Panc1 (cell line): Measurements from ENCODE around the gene DMRT3. TPM values are rescaled to one million over a fixed set of nuclear protein-coding genes. Genes with fewer than 3 reads are reported as not detected.

Experiments used
- ATAC-seq: fragments of 200-7000 bp; cut with Tn5 transposase; 2 replicates; pipeline ENCODE4 v1.9.1; 2020; ENCODE audit warnings: mild to moderate bottlenecking, moderate library complexity
- BruUV-seq: library from RNA; stranded (reverse); fragments of 400-500 nt; replicated peaks from 2 replicates; lab custom pipeline; 2021; lab: Mats Ljungman, UMichigan
- CTCF ChIA-PET: fragments of 300-600 bp; sonication (Branson Sonifier 250); formaldehyde crosslinking; loops from one replicate; lab custom pipeline; 2022; ENCODE audit warnings: antibody characterized with exemption; lab: Charles Lee
- POLR2A ChIA-PET: fragments of 300-600 bp; sonication (Branson Sonifier 250); formaldehyde crosslinking; loops from one replicate; lab custom pipeline; 2022; ENCODE audit warnings: antibody characterized with exemption; lab: Charles Lee
- DNase-seq: peaks from one replicate; pipeline ENCODE4 v3.0.0-alpha.2; 2010; ENCODE audit warnings: low read depth, low spot score
- H3K27ac ChIP-seq: 2 replicates; pipeline ENCODE4 v1.5.1; 2011; ENCODE audit warnings: mild to moderate bottlenecking, low read length, inconsistent platforms
- H3K27me3 ChIP-seq: fragments of 200-500 bp; sonication (Bioruptor generic); 2 replicates; pipeline ENCODE4 v1.6.0; 2014; ENCODE audit warnings: low read length, inconsistent platforms; ENCODE audit not compliant: control insufficient read depth, insufficient read depth
- H3K36me3 ChIP-seq: fragments of 200-500 bp; sonication (Bioruptor generic); 2 replicates; pipeline ENCODE4 v1.5.1; 2014; ENCODE audit warnings: inconsistent platforms, mild to moderate bottlenecking, low read length, moderate library complexity; ENCODE audit not compliant: control insufficient read depth, insufficient read depth
- H3K4me1 ChIP-seq: 2 replicates; pipeline ENCODE4 v1.5.1; 2011; ENCODE audit warnings: inconsistent platforms, mild to moderate bottlenecking, low read length, moderate library complexity; ENCODE audit not compliant: control insufficient read depth, insufficient read depth
- H3K4me3 ChIP-seq, 2 experiments: 2 replicates each; pipeline ENCODE4 v1.5.1; 2011 to 2012; ENCODE audit warnings: low read depth in 2 of 2, low read length in 2 of 2, mild to moderate bottlenecking in 2 of 2, inconsistent platforms in 1 of 2, moderate library complexity in 1 of 2
- H3K9me3 ChIP-seq: fragments of 200-500 bp; sonication (Bioruptor generic); 2 replicates; pipeline ENCODE4 v1.5.1; 2014; ENCODE audit warnings: low read depth, mild to moderate bottlenecking, inconsistent platforms, low read length, moderate library complexity; ENCODE audit not compliant: control insufficient read depth, insufficient read depth
- CTCF ChIP-seq: fragments of 450-650 bp; IDR thresholded peaks from 2 replicates; pipeline ENCODE4 v1.5.1; 2017; ENCODE audit warnings: mild to moderate bottlenecking
- POLR2AphosphoS5 ChIP-seq: IDR thresholded peaks from 2 replicates; pipeline ENCODE4 v1.6.1; 2012; ENCODE audit warnings: mild to moderate bottlenecking, low read depth, low read length, moderate library complexity
- REST ChIP-seq, 2 experiments: IDR thresholded peaks; 2 replicates each; pipeline ENCODE4 v1.6.1; 2011 to 2012; ENCODE audit warnings: low read depth in 2 of 2, control low read depth in 1 of 2, low read length in 1 of 2, mild to moderate bottlenecking in 1 of 2, moderate library complexity in 1 of 2; ENCODE audit not compliant: insufficient read depth in 1 of 2
- SIN3A ChIP-seq: IDR thresholded peaks from 2 replicates; pipeline ENCODE4 v1.6.1; 2012; ENCODE audit warnings: low read depth, mild to moderate bottlenecking, low read length, moderate library complexity, borderline replicate concordance; ENCODE audit not compliant: insufficient read depth
- TCF7L2 ChIP-seq: IDR thresholded peaks from 2 replicates; pipeline ENCODE4 v1.6.1; 2011; ENCODE audit warnings: mild to moderate bottlenecking, low read depth, low read length, inconsistent platforms
- in situ Hi-C: cut with HindIII; loops from 2 replicates; pipeline ENCODE4 v1.10.0; 2016; ENCODE audit warnings: low sequenced_read_pairs, low pct_unique_long_range_greater_than_20kb
- intact Hi-C: fragments of 100-400 bp; cut with micrococcal nuclease; formaldehyde crosslinking; loops from one replicate; pipeline ENCODE4 v1.10.0; 2022; ENCODE audit not compliant: unreplicated experiment
- total RNA-seq: library from RNA; stranded (reverse); gene quantifications from one replicate; pipeline ENCODE4 v1.2.1, GENCODE V29; 2021; ENCODE audit not compliant: unreplicated experiment

Gene DMRT3
- total RNA-seq, 1 experiment from 2014 or later: not detected

- no peak overlapping the region for H3K27ac ChIP-seq
- ATAC-seq: no peak
- BruUV-seq: no TSS peak
- no peaks in the 10 kb centered on the region for H3K36me3 ChIP-seq
- H3K27me3 ChIP-seq: no peaks in the 10 kb centered on the region
- no peak for DNase-seq
- H3K9me3 ChIP-seq: no peaks in the 10 kb centered on the region
- in situ Hi-C loops: no loop called here
- intact Hi-C loops: no loop called here
- ChIA-PET POLR2A (no interaction called here), CTCF (no interaction called here)
- no peak overlapping the region for H3K4me3 ChIP-seq
- TF ChIP-seq TCF7L2: no peak
- no peak for TF ChIP-seq REST (IDR thresholded peaks at IDR 0.05; ENCODE audit: insufficient read depth in 1 of 2, low read depth in 2 of 2, low read length in 1 of 2)
- TF ChIP-seq SIN3A: no peak
- TF ChIP-seq POLR2AphosphoS5: no peak
- TF ChIP-seq CTCF: no peak
- H3K4me1 ChIP-seq: no peaks in the 10 kb centered on the region
Observed at GRCh38 chr9:970151-970996, 6.1 kb upstream of the DMRT3 start.

- DNase-seq (no peak), ATAC-seq (no peak)
- no TSS peak for BruUV-seq
- H3K27me3 ChIP-seq: no peaks in the 10 kb centered on the region
- intact Hi-C loops: no loop called here
- no peaks in the 10 kb centered on the region for H3K36me3 ChIP-seq
- no peak for TF ChIP-seq POLR2AphosphoS5
- no peaks in the 10 kb centered on the region for H3K9me3 ChIP-seq
- no peak overlapping the region for H3K27ac ChIP-seq
- ChIA-PET CTCF (no interaction called here), POLR2A (no interaction called here)
- no peak overlapping the region for H3K4me3 ChIP-seq
- no peaks in the 10 kb centered on the region for H3K4me1 ChIP-seq
- in situ Hi-C loops: no loop called here
Observed at GRCh38 chr9:971901-972500, 4.5 kb upstream of the DMRT3 start.
